ENCODE results near the gene KRT33B. TPM values are rescaled to one million over a fixed set of nuclear protein-coding genes. Genes with fewer than 3 reads are reported as not detected.

Gene KRT33B
- total and polyA plus RNA-seq, 2 of the 13 experiments (the other 11 are each of a cell fraction or from before 2014, with no cell fraction given), result not detected

GRCh38 chr17:41415833-41416335, 46.3 kb upstream of the KRT33B start (continued):
- TF ChIP-seq SKI (IDR thresholded peaks at IDR 0.05; ENCODE audit: partially characterized antibody) (peak; percentile 75), AKNA (CRISPR knock-in tag; IDR thresholded peaks at IDR 0.05; ENCODE audit: borderline replicate concordance) (0 out of 2 replicates have a peak, but pooled peaks have one; percentile 19), RFX3 (CRISPR knock-in tag; IDR thresholded peaks at IDR 0.05) (no peak), SMARCC2 (IDR thresholded peaks at IDR 0.05) (no peak), ZNF33A (CRISPR knock-in tag; IDR thresholded peaks at IDR 0.05; ENCODE audit: borderline replicate concordance) (no peak), ELF4 (CRISPR knock-in tag; IDR thresholded peaks at IDR 0.05; ENCODE audit: borderline replicate concordance) (no peak), FOXM1 (CRISPR knock-in tag; IDR thresholded peaks at IDR 0.05) (no peak), ZBTB26 (CRISPR knock-in tag; IDR thresholded peaks at IDR 0.05; ENCODE audit: borderline replicate concordance) (peak; percentile 85; the same call in 1 of the 2 replicates), ZNF362 (CRISPR knock-in tag; IDR thresholded peaks at IDR 0.05; ENCODE audit: borderline replicate concordance) (no peak), ZNF530 (CRISPR knock-in tag; IDR thresholded peaks at IDR 0.05; ENCODE audit: low read depth) (no peak), HNRNPLL (IDR thresholded peaks at IDR 0.05; ENCODE audit: low read depth, low read length, poor library complexity, severe bottlenecking) (no peak), ZHX1 (CRISPR knock-in tag; IDR thresholded peaks at IDR 0.05; ENCODE audit: low read depth) (no peak), KLF15 (CRISPR knock-in tag; IDR thresholded peaks at IDR 0.05; ENCODE audit: borderline replicate concordance) (no peak), E2F5 (CRISPR knock-in tag; conservative IDR thresholded peaks at IDR 0.05) (no peak)
